Smooth muscle cell (in vitro differentiated cells): Measurements from ENCODE around the gene OR1I1. TPM values are rescaled to one million over a fixed set of nuclear protein-coding genes. Genes with fewer than 3 reads are reported as not detected.
"Not testable (repeated sequence)": the region's sequence is repeated elsewhere in the genome, so short reads cannot be mapped to it uniquely, and the experiment has no call there.

Experiments used
- DNase-seq: peaks from one replicate; lab custom pipeline; 2025; ENCODE audit not compliant: unreplicated experiment; lab: John Stamatoyannopoulos, UW
- H2AFZ ChIP-seq: fragments of 200-600 bp; sonication (generic); 2 replicates; pipeline ENCODE4 v1.6.0; 2016; ENCODE audit warnings: antibody characterized with exemption, low read depth, mild to moderate bottlenecking
- H3F3A ChIP-seq: fragments of 200-600 bp; sonication (generic); 2 replicates; pipeline ENCODE4 v1.6.0; 2017; ENCODE audit warnings: antibody characterized with exemption, low read depth
- H3K27ac ChIP-seq: fragments of 200-600 bp; sonication (generic); 2 replicates; pipeline ENCODE4 v1.5.1; 2016; ENCODE audit warnings: low read depth, mild to moderate bottlenecking
- H3K27me3 ChIP-seq: fragments of 200-600 bp; sonication (generic); 2 replicates; pipeline ENCODE4 v1.6.1; 2016; ENCODE audit warnings: low read depth, mild to moderate bottlenecking
- H3K36me3 ChIP-seq: fragments of 200-600 bp; sonication (generic); 2 replicates; pipeline ENCODE4 v1.5.1; 2016; ENCODE audit warnings: low read depth
- H3K4me1 ChIP-seq: fragments of 200-600 bp; sonication (generic); 2 replicates; pipeline ENCODE4 v1.5.1; 2016; ENCODE audit warnings: low read depth
- H3K4me2 ChIP-seq: fragments of 200-600 bp; sonication (generic); 2 replicates; pipeline ENCODE4 v1.6.0; 2016; ENCODE audit warnings: mild to moderate bottlenecking
- H3K4me3 ChIP-seq: fragments of 200-600 bp; sonication (generic); 2 replicates; pipeline ENCODE4 v1.5.1; 2016; ENCODE audit warnings: mild to moderate bottlenecking
- H3K79me2 ChIP-seq: fragments of 200-600 bp; sonication (generic); 2 replicates; pipeline ENCODE4 v1.6.0; 2016; ENCODE audit warnings: low read depth, mild to moderate bottlenecking
- H3K9ac ChIP-seq: fragments of 200-600 bp; sonication (generic); 2 replicates; pipeline ENCODE4 v1.6.0; 2016; ENCODE audit warnings: low read depth
- H3K9me3 ChIP-seq: fragments of 200-600 bp; sonication (generic); replicated peaks from 2 replicates; pipeline ENCODE4 v1.5.1; 2016; ENCODE audit warnings: low read depth
- H4K20me1 ChIP-seq: fragments of 200-600 bp; sonication (generic); 2 replicates; pipeline ENCODE4 v1.6.0; 2016; ENCODE audit warnings: low read depth
- WGBS: methylation state at CpG from one replicate; pipeline ENCODE4 v1.1.7; 2016; ENCODE audit warnings: low lambda C conversion rate; 5-methylcytosine and 5-hydroxymethylcytosine counted together
- polyA plus RNA-seq: library from polyadenylated mRNA; unstranded; fragments of >200 nt; fragmentation: Nextera tagmentation; extraction: Ambion mirVana; gene quantifications from 2 replicates; pipeline ENCODE4 v1.2.1, GENCODE V29; 2016
- total RNA-seq: library from RNA; depleted of rRNA; stranded (reverse); fragments of >200 nt; gene quantifications from 2 replicates; pipeline ENCODE4 v1.2.3, GENCODE V29; 2014
- TF ChIP-seq, protein P1 (sequence below): fragments of 200-600 bp; sonication (generic); IDR thresholded peaks from 2 replicates; pipeline ENCODE4 v1.5.1; 2017; ENCODE audit warnings: borderline replicate concordance, mild to moderate bottlenecking, antibody characterized with exemption; ENCODE audit not compliant: insufficient read depth, poor library complexity, severe bottlenecking

The OR1I1 gene
- total and polyA plus RNA-seq, 2 experiments from 2014 or later = not detected

DNA sequence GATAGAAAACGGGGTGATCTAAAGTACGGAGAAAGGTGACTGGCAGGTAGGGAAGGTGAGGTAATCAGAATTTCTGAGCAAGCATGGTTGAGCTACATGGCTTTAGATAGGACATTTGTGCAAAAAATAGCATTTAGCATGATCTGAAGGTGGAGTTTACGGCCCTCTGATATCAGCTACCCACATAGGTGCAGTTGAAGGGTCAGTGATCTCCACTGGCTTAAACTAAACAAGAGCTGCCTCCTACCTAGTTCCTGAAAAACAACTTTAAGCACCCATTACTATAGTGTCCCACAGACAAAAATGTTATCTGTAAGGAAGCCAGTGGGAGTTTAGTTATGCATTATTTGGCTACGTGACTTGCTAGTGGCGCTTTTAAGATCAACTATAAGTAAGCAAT, 33.9 kb upstream of the OR1I1 start:
- Histone ChIP-seq H3K4me2 (no peak overlapping the region), H4K20me1 (no peaks in the 10 kb centered on the region), H2AFZ (no peak overlapping the region), H3K4me3 (no peak overlapping the region), H3K27ac (no peak overlapping the region), H3K79me2 (no peaks in the 10 kb centered on the region), H3K9ac (no peak overlapping the region), H3K36me3 (no peaks in the 10 kb centered on the region), H3K27me3 (no peaks in the 10 kb centered on the region), H3K9me3 (peaks cover 3% of the 10 kb centered on the region), H3F3A (no peaks in the 10 kb centered on the region), H3K4me1 (no peaks in the 10 kb centered on the region)
- TF ChIP-seq, protein P1, sequence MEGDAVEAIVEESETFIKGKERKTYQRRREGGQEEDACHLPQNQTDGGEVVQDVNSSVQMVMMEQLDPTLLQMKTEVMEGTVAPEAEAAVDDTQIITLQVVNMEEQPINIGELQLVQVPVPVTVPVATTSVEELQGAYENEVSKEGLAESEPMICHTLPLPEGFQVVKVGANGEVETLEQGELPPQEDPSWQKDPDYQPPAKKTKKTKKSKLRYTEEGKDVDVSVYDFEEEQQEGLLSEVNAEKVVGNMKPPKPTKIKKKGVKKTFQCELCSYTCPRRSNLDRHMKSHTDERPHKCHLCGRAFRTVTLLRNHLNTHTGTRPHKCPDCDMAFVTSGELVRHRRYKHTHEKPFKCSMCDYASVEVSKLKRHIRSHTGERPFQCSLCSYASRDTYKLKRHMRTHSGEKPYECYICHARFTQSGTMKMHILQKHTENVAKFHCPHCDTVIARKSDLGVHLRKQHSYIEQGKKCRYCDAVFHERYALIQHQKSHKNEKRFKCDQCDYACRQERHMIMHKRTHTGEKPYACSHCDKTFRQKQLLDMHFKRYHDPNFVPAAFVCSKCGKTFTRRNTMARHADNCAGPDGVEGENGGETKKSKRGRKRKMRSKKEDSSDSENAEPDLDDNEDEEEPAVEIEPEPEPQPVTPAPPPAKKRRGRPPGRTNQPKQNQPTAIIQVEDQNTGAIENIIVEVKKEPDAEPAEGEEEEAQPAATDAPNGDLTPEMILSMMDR = no peak
- no peak for DNase-seq
- WGBS = 75% methylated on average over 5 of the region's 5 CpGs

DNA sequence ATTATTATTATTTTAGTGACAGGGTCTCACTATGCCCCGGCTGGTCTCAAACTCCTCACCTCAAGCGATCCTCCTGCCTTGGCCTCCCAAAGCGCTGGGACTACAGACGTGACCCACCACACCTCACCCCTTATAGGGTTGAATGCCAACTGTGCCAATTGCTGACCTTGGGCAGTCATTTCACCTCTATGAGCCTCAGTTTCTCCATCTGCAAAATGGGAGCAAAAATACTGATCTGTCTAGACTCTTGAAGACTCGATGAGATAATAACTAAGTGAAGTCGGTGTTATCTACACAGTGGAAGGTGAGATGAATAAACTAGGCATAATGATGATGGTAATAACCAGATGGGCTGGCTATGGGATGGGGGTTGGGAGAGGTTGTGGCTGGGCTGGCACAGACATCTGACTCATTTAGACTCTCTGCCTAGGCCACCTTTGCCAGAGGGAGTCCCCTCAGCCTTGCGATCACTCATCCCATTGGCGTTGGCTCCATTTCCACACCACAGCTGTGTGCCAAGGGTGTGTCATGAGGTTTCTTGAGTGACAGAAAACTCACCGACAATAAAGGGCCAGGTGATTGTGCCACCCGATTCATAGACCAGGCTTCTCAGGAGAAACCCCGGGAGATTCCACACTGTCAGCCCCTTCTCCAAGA, 33.0 kb upstream of the OR1I1 start, which contains the start of gene CASP14:
TSS of gene CASP14 (plus strand) at position 596 of the 657 bp plus-strand sequence. CDS start 2,772 bp downstream, outside the sequence.
- H4K20me1 ChIP-seq = no peaks in the 10 kb centered on the region
- WGBS = 88% methylated on average over 11 of the region's 11 CpGs
- H3K27me3 ChIP-seq = no peaks in the 10 kb centered on the region
- no peaks in the 10 kb centered on the region for H3K79me2 ChIP-seq
- DNase-seq = no peak
- TF ChIP-seq, protein P1 = no peak
- H3K9me3 ChIP-seq = peaks cover 3% of the 10 kb centered on the region
- H3K27ac ChIP-seq = no peak within 1 kb of the TSS
- H3K36me3 ChIP-seq = no peaks in the 10 kb centered on the region
- H3K9ac ChIP-seq = no peak within 1 kb of the TSS
- no peak within 1 kb of the TSS for H2AFZ ChIP-seq
- no peak within 1 kb of the TSS for H3K4me3 ChIP-seq
- no peak within 1 kb of the TSS for H3K4me2 ChIP-seq
- no peaks in the 10 kb centered on the region for H3K4me1 ChIP-seq
- no peaks in the 10 kb centered on the region for H3F3A ChIP-seq

DNA sequence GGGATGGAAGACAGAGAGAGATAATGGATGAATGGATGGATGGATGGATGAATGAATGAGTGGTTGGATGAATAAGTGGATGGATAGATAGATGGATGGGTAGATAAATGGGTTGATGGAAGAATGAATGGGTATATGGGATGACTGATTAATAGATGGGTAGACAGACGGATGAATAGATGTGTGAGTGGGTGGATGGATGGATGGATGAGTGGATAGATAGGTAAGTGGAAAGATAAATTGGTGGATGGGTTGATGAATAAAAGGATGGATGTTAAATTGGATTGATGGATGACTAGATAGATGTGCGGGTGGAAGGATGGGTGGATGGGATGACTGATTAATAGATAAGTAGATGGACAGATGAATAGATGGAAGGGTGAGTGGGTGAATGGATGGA, 31.4 kb upstream of the OR1I1 start:
- Histone ChIP-seq H3K36me3 (no peaks in the 10 kb centered on the region), H3K9ac (no peak overlapping the region), H3K27me3 (no peaks in the 10 kb centered on the region), H3K4me3 (no peak overlapping the region), H4K20me1 (no peaks in the 10 kb centered on the region), H3K4me1 (no peaks in the 10 kb centered on the region), H2AFZ (no peak overlapping the region), H3K79me2 (no peaks in the 10 kb centered on the region), H3F3A (no peaks in the 10 kb centered on the region), H3K4me2 (no peak overlapping the region), H3K27ac (no peak overlapping the region), H3K9me3 (no peaks in the 10 kb centered on the region)
- no peak for DNase-seq
- 88% methylated on average over 2 of the region's 2 CpGs for WGBS
- TF ChIP-seq, protein P1 = no peak

DNA sequence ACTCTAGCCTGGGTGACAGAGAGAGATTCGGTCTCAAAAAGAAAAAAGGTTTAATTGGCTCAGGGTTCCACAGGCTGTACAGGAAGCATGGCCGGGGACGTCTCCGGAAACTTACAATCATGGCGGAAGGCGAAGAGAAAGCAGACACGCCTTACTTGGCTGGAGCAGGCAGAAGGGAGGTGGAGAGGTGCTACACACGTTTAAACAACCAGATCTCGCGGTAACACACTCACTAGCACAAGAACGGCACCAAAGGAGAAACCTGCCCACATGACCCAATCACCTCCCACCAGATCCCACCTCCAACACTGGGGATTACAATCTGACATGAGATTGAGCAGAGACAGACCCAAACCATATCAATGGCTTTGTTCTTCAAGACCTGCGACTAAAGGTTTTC, 20.0 kb upstream of the OR1I1 start:
- WGBS = 87% methylated on average over 12 of the region's 12 CpGs
- no peaks in the 10 kb centered on the region for H3K9me3 ChIP-seq
- no peak for DNase-seq
- no peaks in the 10 kb centered on the region for H4K20me1 ChIP-seq
- TF ChIP-seq, protein P1 = no peak
- H3K4me2 ChIP-seq = no peak overlapping the region
- no peaks in the 10 kb centered on the region for H3F3A ChIP-seq
- H3K36me3 ChIP-seq = no peaks in the 10 kb centered on the region
- no peaks in the 10 kb centered on the region for H3K79me2 ChIP-seq
- H3K4me1 ChIP-seq = no peaks in the 10 kb centered on the region
- H3K27ac ChIP-seq = no peak overlapping the region
- H2AFZ ChIP-seq = no peak overlapping the region
- H3K9ac ChIP-seq = no peak overlapping the region
- H3K4me3 ChIP-seq = no peak overlapping the region
- no peaks in the 10 kb centered on the region for H3K27me3 ChIP-seq

DNA sequence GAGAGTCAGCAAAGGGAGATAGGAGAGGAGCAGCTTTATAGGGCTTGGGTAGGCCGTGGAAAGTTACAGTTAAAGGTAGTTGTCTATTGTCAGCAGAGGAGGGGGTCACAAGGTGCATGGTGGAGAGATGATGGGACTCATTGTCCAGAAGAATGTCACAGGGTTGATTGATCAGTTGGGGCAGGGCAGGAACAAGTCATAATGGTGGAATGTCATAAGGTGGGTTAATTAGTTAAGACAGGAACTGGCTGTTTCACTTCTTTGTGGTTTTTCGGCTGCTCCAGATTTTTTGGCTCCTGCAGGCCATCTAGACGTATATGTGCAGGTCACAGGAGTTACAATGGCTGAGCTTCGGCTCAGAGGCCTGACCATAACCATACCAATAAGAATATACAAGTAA, 11.6 kb upstream of the OR1I1 start:
- not testable (repeated sequence) for H3K79me2 ChIP-seq, H3K4me1 ChIP-seq, H3K36me3 ChIP-seq, DNase-seq, H3K4me2 ChIP-seq, H3K9me3 ChIP-seq, H3F3A ChIP-seq, H3K4me3 ChIP-seq, H3K27me3 ChIP-seq, H4K20me1 ChIP-seq, H3K9ac ChIP-seq, H2AFZ ChIP-seq
- H3K27ac ChIP-seq = peak overlapping the region; percentile 16
- 51% methylated on average over 4 of the region's 4 CpGs for WGBS
